CD4-positive, alpha-beta T cell (primary cell): ENCODE results near the gene ZNF568. TPM values are rescaled to one million over a fixed set of nuclear protein-coding genes. Genes with fewer than 3 reads are reported as not detected.

Experiments
- ATAC-seq: fragments of 200-7000 bp; cut with Tn5 transposase; one replicate; pipeline ENCODE4 v1.10.0; 2022; ENCODE audit warnings: mild to moderate bottlenecking; ENCODE audit not compliant: poor library complexity
- CTCF ChIA-PET: fragments of 350-600 bp; sonication (Branson Sonifier 250); formaldehyde crosslinking; loops from one replicate; lab custom pipeline; 2021; ENCODE audit warnings: antibody characterized with exemption, inconsistent platforms; lab: Charles Lee
- POLR2A ChIA-PET: fragments of 350-600 bp; sonication (Branson Sonifier 250); formaldehyde crosslinking; loops from one replicate; lab custom pipeline; 2021; ENCODE audit warnings: antibody characterized with exemption, inconsistent platforms; lab: Charles Lee
- DNase-seq, 14 experiments: peaks; one replicate each; pipeline ENCODE4 v3.0.0-alpha.2; 2013 to 2020; ENCODE audit warnings: mixed read lengths in 2 of 14
- H3K27ac ChIP-seq, 2 donors: one replicate each; pipeline versions ENCODE4 v1.5.1 to v1.7.0; 2013; ENCODE audit warnings: low read length in 2 of 2, low read depth in 1 of 2, mild to moderate bottlenecking in 1 of 2
- H3K27me3 ChIP-seq, 2 experiments: 1 replicate in 1 of 2; 2 replicates in 1 of 2; pipeline versions ENCODE4 v1.6.1 to v1.7.0; 2013; ENCODE audit warnings: low read length in 2 of 2, control low read depth in 1 of 2, mild to moderate bottlenecking in 1 of 2, moderate library complexity in 1 of 2; ENCODE audit not compliant: insufficient read depth in 2 of 2, control insufficient read depth in 1 of 2
- H3K36me3 ChIP-seq: one replicate; pipeline ENCODE4 v1.6.1; 2013; ENCODE audit warnings: low read length, control low read depth; ENCODE audit not compliant: insufficient read depth
- H3K4me1 ChIP-seq: one replicate; pipeline ENCODE4 v1.6.1; 2013; ENCODE audit warnings: low read length, control low read depth; ENCODE audit not compliant: insufficient read depth
- H3K4me3 ChIP-seq: one replicate; pipeline ENCODE4 v1.5.1; 2013; ENCODE audit warnings: mild to moderate bottlenecking, low read length, moderate library complexity
- H3K9me3 ChIP-seq, 2 experiments: 1 replicate in 1 of 2; 2 replicates in 1 of 2; pipeline versions ENCODE4 v1.6.1 to v1.7.0; 2013; ENCODE audit warnings: low read length in 2 of 2, mild to moderate bottlenecking in 2 of 2, control low read depth in 1 of 2, moderate library complexity in 1 of 2; ENCODE audit not compliant: control insufficient read depth in 1 of 2, insufficient read depth in 1 of 2
- H3K27ac Mint-ChIP-seq: one replicate; pipeline ENCODE4 v1.8.0; 2020; ENCODE audit warnings: mixed read lengths
- H3K27me3 Mint-ChIP-seq: one replicate; pipeline ENCODE4 v1.8.0; 2021; ENCODE audit warnings: mixed read lengths
- H3K36me3 Mint-ChIP-seq: one replicate; pipeline ENCODE4 v1.8.0; 2021; ENCODE audit warnings: low read depth, mixed read lengths
- H3K4me1 Mint-ChIP-seq: one replicate; pipeline ENCODE4 v1.8.0; 2021; ENCODE audit warnings: low read depth, mixed read lengths
- H3K4me3 Mint-ChIP-seq: one replicate; pipeline ENCODE4 v1.8.0; 2020; ENCODE audit warnings: mild to moderate bottlenecking, mixed read lengths
- H3K9me3 Mint-ChIP-seq: one replicate; pipeline ENCODE4 v1.8.0; 2020; ENCODE audit warnings: mixed read lengths
- intact Hi-C, 2 experiments: fragments of 100-400 bp; cut with DNase I in 1 of 2; cut with micrococcal nuclease in 1 of 2; formaldehyde crosslinking; loops; one replicate each; pipeline versions ENCODE4 v1.15.1 to v1.9.0; 2023 to 2025; cut with DNase I, micrococcal nuclease
- total RNA-seq, 174 experiments: library from RNA in 2 of 174; stranded (reverse) in 2 of 174; gene quantifications; one replicate each; pipeline ENCODE4 v1.2.3 and lab custom pipeline; 2021 to 2026
- TF ChIP-seq, protein P1 (sequence below): fragments of 200-600 bp; IDR thresholded peaks from one replicate; pipeline ENCODE4 v1.8.0; 2022; ENCODE audit warnings: antibody characterized with exemption, mild to moderate bottlenecking

The ZNF568 gene
- total RNA-seq, 2 experiments from 2014 or later = 3.0 to 4.2 TPM

- intact Hi-C loops = no loop called here
- Histone ChIP-seq H3K4me1 (no peaks in the 10 kb centered on the region), H3K27ac (no peak overlapping the region), H3K36me3 (peaks cover 62% of the 10 kb centered on the region), H3K4me3 (no peak overlapping the region), H3K27me3 (no peaks in the 10 kb centered on the region), H3K9me3 (peaks cover 35 to 75% of the 10 kb centered on the region in 2 experiments)
- Mint-ChIP-seq H3K27ac (no peak overlapping the region), H3K36me3 (peaks cover 100% of the 10 kb centered on the region), H3K27me3 (no peaks in the 10 kb centered on the region), H3K4me3 (no peak overlapping the region), H3K4me1 (no peaks in the 10 kb centered on the region), H3K9me3 (peaks cover 44% of the 10 kb centered on the region)
- POLR2A ChIA-PET = interaction anchor here (0.6 kb wide), 1 partner anchor 241 kb away, joined by 3 read pairs; no protein-coding TSS in a partner anchor
- CTCF ChIA-PET = no interaction called here
- TF ChIP-seq, protein P1, sequence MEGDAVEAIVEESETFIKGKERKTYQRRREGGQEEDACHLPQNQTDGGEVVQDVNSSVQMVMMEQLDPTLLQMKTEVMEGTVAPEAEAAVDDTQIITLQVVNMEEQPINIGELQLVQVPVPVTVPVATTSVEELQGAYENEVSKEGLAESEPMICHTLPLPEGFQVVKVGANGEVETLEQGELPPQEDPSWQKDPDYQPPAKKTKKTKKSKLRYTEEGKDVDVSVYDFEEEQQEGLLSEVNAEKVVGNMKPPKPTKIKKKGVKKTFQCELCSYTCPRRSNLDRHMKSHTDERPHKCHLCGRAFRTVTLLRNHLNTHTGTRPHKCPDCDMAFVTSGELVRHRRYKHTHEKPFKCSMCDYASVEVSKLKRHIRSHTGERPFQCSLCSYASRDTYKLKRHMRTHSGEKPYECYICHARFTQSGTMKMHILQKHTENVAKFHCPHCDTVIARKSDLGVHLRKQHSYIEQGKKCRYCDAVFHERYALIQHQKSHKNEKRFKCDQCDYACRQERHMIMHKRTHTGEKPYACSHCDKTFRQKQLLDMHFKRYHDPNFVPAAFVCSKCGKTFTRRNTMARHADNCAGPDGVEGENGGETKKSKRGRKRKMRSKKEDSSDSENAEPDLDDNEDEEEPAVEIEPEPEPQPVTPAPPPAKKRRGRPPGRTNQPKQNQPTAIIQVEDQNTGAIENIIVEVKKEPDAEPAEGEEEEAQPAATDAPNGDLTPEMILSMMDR = no peak
- no peak for ATAC-seq
- DNase-seq = no peak
These were observed 23.0 kb downstream of the ZNF568 start for GRCh38 chr19:36939153-36939552.

DNA sequence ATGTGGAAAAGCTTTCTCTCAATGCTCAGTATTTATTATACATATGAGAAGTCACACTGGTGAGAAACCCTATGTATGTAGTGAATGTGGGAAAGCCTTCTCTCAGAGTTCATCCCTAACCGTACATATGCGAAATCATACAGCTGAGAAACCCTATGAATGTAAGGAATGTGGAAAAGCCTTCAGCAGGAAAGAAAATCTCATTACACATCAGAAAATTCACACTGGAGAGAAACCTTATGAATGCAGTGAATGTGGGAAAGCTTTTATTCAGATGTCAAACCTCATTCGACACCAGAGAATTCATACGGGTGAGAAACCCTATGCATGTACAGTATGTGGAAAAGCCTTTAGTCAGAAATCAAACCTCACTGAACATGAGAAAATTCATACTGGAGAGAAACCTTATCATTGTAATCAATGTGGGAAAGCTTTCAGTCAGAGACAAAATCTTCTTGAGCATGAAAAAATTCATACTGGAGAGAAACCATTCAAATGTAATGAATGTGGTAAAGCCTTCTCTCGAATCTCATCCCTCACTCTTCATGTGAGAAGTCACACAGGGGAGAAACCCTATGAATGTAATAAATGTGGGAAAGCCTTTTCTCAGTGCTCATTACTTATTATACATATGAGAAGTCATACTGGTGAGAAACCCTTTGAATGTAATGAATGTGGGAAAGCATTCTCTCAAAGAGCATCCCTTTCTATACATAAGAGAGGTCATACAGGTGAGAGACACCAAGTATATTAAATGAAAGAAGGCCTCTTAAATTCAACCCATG is 34.4 kb downstream of the ZNF568 start:
- peaks cover 21% of the 10 kb centered on the region for H3K9me3 Mint-ChIP-seq
- CTCF ChIA-PET = no interaction called here
- ATAC-seq = no peak

DNA sequence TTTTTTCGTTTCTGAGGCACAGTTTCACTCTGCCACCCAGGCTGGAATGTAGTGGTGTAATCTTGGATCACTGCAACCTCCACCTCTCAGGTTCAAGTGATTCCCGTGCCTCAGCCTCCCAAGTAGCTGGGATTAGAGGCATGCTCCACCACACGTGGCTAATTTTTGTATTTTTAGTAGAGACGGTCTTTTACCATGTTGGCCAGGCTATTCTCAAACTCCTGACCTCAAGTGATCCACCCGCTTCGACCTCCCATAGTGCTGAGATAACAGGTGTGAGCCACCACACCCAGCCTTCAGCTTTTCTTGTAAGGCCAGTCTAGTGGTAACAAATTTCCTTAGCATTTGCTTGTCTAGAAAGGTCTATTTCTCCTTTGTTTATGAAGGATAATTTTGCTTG is 46.2 kb downstream of the ZNF568 start:
- Mint-ChIP-seq H3K9me3 (peaks cover 22% of the 10 kb centered on the region), H3K4me3 (no peak overlapping the region), H3K4me1 (no peaks in the 10 kb centered on the region), H3K27me3 (no peaks in the 10 kb centered on the region), H3K36me3 (peaks cover 68% of the 10 kb centered on the region), H3K27ac (no peak overlapping the region)
- TF ChIP-seq, protein P1 = no peak
- Histone ChIP-seq H3K27me3 (no peaks in the 10 kb centered on the region), H3K4me1 (no peaks in the 10 kb centered on the region), H3K9me3 (peaks cover 42 to 51% of the 10 kb centered on the region in 2 experiments), H3K36me3 (no peaks in the 10 kb centered on the region), H3K4me3 (no peak overlapping the region), H3K27ac (no peak overlapping the region)
- ChIA-PET CTCF (no interaction called here), POLR2A (no interaction called here)
- no peak for ATAC-seq
- no peak for DNase-seq
- intact Hi-C loops = no loop called here

More for the DNA sequence above, 34.4 kb downstream of the ZNF568 start:
- Histone ChIP-seq H3K27ac (no peak overlapping the region), H3K4me1 (no peaks in the 10 kb centered on the region), H3K27me3 (no peaks in the 10 kb centered on the region), H3K9me3 (peaks cover 41 to 90% of the 10 kb centered on the region in 2 experiments), H3K36me3 (peaks cover 28% of the 10 kb centered on the region), H3K4me3 (no peak overlapping the region)
- peaks cover 83% of the 10 kb centered on the region for H3K36me3 Mint-ChIP-seq
- TF ChIP-seq, protein P1 = no peak
- H3K4me3 Mint-ChIP-seq = no peak overlapping the region
- POLR2A ChIA-PET = interaction anchor here (0.6 kb wide), 1 partner anchor 93 kb away, joined by 3 read pairs; no protein-coding TSS in a partner anchor
- no peaks in the 10 kb centered on the region for H3K27me3 Mint-ChIP-seq
- no peaks in the 10 kb centered on the region for H3K4me1 Mint-ChIP-seq
- H3K27ac Mint-ChIP-seq = no peak overlapping the region
- no peak for DNase-seq
- intact Hi-C loops = loop anchor here in 1 of 2 experiments (10.0 kb wide), 1 partner anchor 304 kb away; no protein-coding TSS in a partner anchor
